IPS-18a (cell line): Measurements from ENCODE around the gene CDC45.
A peak's percentile ranks its signal among the peaks of the same experiment; 100 is the strongest.
"Not testable (repeated sequence)": the region's sequence is repeated elsewhere in the genome, so short reads cannot be mapped to it uniquely, and the experiment has no call there.

Source experiments
- H3K27ac ChIP-seq: one replicate; pipeline ENCODE4 v1.5.1; 2013; ENCODE audit warnings: low read length
- H3K27me3 ChIP-seq: one replicate; pipeline ENCODE4 v1.6.1; 2013; ENCODE audit warnings: mild to moderate bottlenecking, low read length; ENCODE audit not compliant: control insufficient read depth, insufficient read depth
- H3K36me3 ChIP-seq: one replicate; pipeline ENCODE4 v1.6.1; 2013; ENCODE audit warnings: low read depth, low read length; ENCODE audit not compliant: control insufficient read depth
- H3K4me1 ChIP-seq: one replicate; pipeline ENCODE4 v1.6.1; 2013; ENCODE audit warnings: low read depth, low read length; ENCODE audit not compliant: control insufficient read depth
- H3K4me3 ChIP-seq: one replicate; pipeline ENCODE4 v1.5.1; 2013; ENCODE audit warnings: low read length
- H3K9ac ChIP-seq: one replicate; pipeline ENCODE4 v1.6.1; 2013; ENCODE audit warnings: mild to moderate bottlenecking, low read length, moderate library complexity
- H3K9me3 ChIP-seq: one replicate; pipeline ENCODE4 v1.6.1; 2013; ENCODE audit warnings: low read depth, low read length; ENCODE audit not compliant: control insufficient read depth

The CDC45 gene

GRCh38 chr22:19548427-19548826, 68.7 kb downstream of the CDC45 start:
- not testable (repeated sequence) for H3K9me3 ChIP-seq, H3K27me3 ChIP-seq, H3K36me3 ChIP-seq, H3K4me1 ChIP-seq, H3K9ac ChIP-seq, H3K4me3 ChIP-seq, H3K27ac ChIP-seq

- Histone ChIP-seq H3K27ac (no peak overlapping the region), H3K27me3 (no peaks in the 10 kb centered on the region), H3K4me1 (peaks cover 6% of the 10 kb centered on the region), H3K36me3 (no peaks in the 10 kb centered on the region), H3K4me3 (no peak overlapping the region), H3K9ac (no peak overlapping the region), H3K9me3 (no peaks in the 10 kb centered on the region)
Measured at GRCh38 chr22:19548964-19549363, 69.2 kb downstream of the CDC45 start.

- no peak overlapping the region for H3K27ac ChIP-seq
- H3K4me3 ChIP-seq: no peak overlapping the region
- H3K4me1 ChIP-seq: peaks cover 6% of the 10 kb centered on the region
- H3K9ac ChIP-seq: no peak overlapping the region
- H3K27me3 ChIP-seq: no peaks in the 10 kb centered on the region
- no peaks in the 10 kb centered on the region for H3K36me3 ChIP-seq
- no peaks in the 10 kb centered on the region for H3K9me3 ChIP-seq
Measured at GRCh38 chr22:19549428-19549827, 69.7 kb downstream of the CDC45 start.

- H3K36me3 ChIP-seq: no peaks in the 10 kb centered on the region
- no peaks in the 10 kb centered on the region for H3K27me3 ChIP-seq
- H3K27ac ChIP-seq: no peak overlapping the region
- H3K9ac ChIP-seq: no peak overlapping the region
- H3K4me1 ChIP-seq: peaks cover 4% of the 10 kb centered on the region
- no peak overlapping the region for H3K4me3 ChIP-seq
- no peaks in the 10 kb centered on the region for H3K9me3 ChIP-seq
Measured at GRCh38 chr22:19550382-19550781, 70.7 kb downstream of the CDC45 start.

DNA sequence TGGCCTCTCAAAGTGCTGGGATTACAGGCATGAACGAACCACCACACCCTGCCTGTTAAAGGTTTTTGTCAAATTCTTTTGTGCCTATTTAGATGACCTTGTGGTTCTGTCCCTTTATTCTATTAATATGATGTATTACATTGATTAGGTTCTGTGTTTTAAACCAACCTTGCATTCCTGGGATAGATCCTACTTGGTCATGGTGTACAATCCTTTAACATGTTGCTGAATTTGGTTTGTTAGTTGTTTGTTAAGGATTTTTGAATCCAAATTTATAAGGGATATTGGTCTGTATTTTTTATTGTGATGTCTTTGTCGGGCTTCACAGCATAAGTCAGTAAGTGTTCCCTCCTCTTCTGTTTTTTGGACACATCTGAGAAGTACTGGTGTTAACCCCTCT, 73.5 kb downstream of the CDC45 start:
- no peaks in the 10 kb centered on the region for H3K9me3 ChIP-seq
- no peak overlapping the region for H3K9ac ChIP-seq
- no peaks in the 10 kb centered on the region for H3K27me3 ChIP-seq
- H3K27ac ChIP-seq: no peak overlapping the region
- no peaks in the 10 kb centered on the region for H3K4me1 ChIP-seq
- no peak overlapping the region for H3K4me3 ChIP-seq
- H3K36me3 ChIP-seq: no peaks in the 10 kb centered on the region

DNA sequence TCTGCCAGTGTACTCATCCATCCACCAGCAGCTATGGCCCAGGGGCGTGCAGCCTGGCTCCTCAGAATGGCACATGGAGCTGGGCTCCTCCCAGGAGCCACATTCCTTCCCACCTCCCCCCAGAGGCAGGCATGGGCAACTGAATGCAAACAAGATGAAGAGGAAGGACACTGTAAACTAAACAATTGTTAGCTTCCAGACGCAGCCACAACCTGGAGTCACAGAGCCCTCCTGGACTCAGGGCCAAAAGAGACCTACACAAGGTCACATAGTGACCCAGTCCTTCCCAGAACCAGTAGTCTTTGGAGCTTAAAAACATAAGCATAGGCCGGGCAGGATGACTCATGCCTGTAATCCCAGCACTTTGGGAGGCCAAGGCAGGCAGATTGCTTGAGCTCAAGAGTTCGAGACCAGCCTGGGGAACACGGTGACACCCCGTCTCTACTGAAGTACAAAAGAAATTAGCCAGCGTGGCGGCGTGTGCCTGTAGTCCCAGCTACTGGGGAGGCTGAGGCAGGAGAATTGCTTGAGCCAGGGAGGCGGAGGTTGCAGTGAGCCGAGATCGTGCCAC, 75.2 kb downstream of the CDC45 start:
- Histone ChIP-seq H3K9ac (peak overlapping the region; percentile 27), H3K36me3 (no peaks in the 10 kb centered on the region), H3K4me3 (no peak overlapping the region), H3K4me1 (no peaks in the 10 kb centered on the region), H3K27ac (no peak overlapping the region), H3K27me3 (no peaks in the 10 kb centered on the region), H3K9me3 (no peaks in the 10 kb centered on the region)

DNA sequence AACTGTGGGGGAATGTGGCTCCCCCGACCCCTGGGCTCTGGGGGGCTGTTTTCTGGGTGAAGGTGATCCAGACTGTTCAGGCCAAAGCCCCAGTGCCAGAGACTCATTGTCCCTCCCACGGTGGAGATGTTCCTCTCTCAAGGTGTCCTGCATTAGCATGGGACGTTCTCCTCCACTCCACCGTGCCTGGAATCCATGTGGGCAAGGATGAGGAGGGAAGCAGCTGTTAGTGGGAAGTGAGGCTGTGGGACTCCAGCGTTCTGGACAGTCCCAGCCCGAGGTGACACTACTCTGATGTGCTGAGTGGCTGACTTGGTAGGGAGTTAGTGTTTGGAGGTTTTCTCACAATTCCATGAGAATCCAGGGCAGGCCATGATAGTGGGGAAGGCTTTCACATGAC, 75.9 kb downstream of the CDC45 start:
- Histone ChIP-seq H3K4me1 (no peaks in the 10 kb centered on the region), H3K9ac (no peak overlapping the region), H3K36me3 (no peaks in the 10 kb centered on the region), H3K9me3 (no peaks in the 10 kb centered on the region), H3K27ac (no peak overlapping the region), H3K4me3 (no peak overlapping the region), H3K27me3 (no peaks in the 10 kb centered on the region)

GRCh38 chr22:19556963-19557545, 77.3 kb downstream of the CDC45 start:
- H3K4me3 ChIP-seq: no peak overlapping the region
- H3K9me3 ChIP-seq: no peaks in the 10 kb centered on the region
- no peak overlapping the region for H3K9ac ChIP-seq
- no peaks in the 10 kb centered on the region for H3K4me1 ChIP-seq
- no peaks in the 10 kb centered on the region for H3K36me3 ChIP-seq
- H3K27me3 ChIP-seq: no peaks in the 10 kb centered on the region
- no peak overlapping the region for H3K27ac ChIP-seq

- no peak overlapping the region for H3K4me3 ChIP-seq
- H3K36me3 ChIP-seq: no peaks in the 10 kb centered on the region
- H3K4me1 ChIP-seq: no peaks in the 10 kb centered on the region
- H3K27ac ChIP-seq: no peak overlapping the region
- H3K27me3 ChIP-seq: no peaks in the 10 kb centered on the region
- no peaks in the 10 kb centered on the region for H3K9me3 ChIP-seq
- H3K9ac ChIP-seq: no peak overlapping the region
Measured at GRCh38 chr22:19559324-19559811, 79.6 kb downstream of the CDC45 start.

- H3K4me1 ChIP-seq: no peaks in the 10 kb centered on the region
- H3K9ac ChIP-seq: no peak overlapping the region
- H3K9me3 ChIP-seq: no peaks in the 10 kb centered on the region
- no peaks in the 10 kb centered on the region for H3K36me3 ChIP-seq
- no peaks in the 10 kb centered on the region for H3K27me3 ChIP-seq
- no peak overlapping the region for H3K27ac ChIP-seq
- no peak overlapping the region for H3K4me3 ChIP-seq
Measured at GRCh38 chr22:19559956-19560355, 80.2 kb downstream of the CDC45 start.

DNA sequence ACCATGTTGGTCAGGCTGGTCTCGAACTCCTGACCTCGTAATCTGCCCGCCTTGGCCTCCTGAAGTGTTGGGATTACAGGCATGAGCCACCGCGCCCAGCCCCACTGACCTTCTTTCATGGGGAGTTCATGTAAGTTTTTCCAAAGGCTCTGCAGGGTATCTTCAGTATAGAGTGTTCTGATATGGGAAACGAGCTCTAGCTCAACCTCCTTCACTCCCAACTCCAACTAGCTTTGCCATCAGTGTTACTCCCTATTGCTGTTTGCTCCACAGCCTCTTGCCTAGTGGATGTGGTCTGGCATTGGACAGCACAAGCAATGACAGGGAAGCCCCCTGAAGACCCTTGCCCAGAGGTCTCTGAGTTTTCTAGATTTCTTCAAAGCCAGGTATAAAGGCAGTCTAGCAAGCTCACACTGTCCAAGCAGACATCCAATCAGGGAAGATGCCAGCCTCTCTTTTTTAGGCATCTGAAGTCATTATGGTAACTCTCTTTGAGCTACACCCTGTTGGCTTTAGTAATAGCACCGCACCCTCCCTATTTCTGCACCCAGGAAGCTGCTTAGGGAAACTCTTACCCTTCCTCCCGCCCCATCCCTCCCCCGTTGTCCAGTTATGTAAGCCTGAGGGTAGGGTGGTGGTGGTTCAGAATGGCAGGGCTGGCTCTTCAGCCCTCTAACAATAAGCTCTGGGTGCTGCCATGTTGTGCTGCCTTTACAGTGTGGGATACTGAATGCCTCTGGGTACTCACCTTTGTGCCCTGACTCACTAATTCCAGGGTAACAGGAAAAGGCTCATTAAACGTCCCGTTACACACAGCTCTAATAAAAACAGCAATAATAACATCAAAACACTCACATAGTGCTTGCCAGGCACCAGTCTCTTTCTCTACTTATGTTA, 85.9 kb downstream of the CDC45 start:
- H3K36me3 ChIP-seq: no peaks in the 10 kb centered on the region
- no peaks in the 10 kb centered on the region for H3K27me3 ChIP-seq
- no peaks in the 10 kb centered on the region for H3K4me1 ChIP-seq
- no peak overlapping the region for H3K4me3 ChIP-seq
- no peaks in the 10 kb centered on the region for H3K9me3 ChIP-seq
- no peak overlapping the region for H3K27ac ChIP-seq
- no peak overlapping the region for H3K9ac ChIP-seq
